ENCODE measurements around the gene LAMC3. TPM values are rescaled to one million over a fixed set of nuclear protein-coding genes. Genes with fewer than 3 reads are reported as not detected.

The LAMC3 gene
- total RNA-seq, 1 donor: not detected

- Histone ChIP-seq H3K9me3 (ENCODE audit: low read depth, low read length) (no peaks in the 10 kb centered on the region), H4K20me1 (ENCODE audit: insufficient read depth, low read length) (no peaks in the 10 kb centered on the region), H2AFZ (ENCODE audit: low read length) (no peak overlapping the region), H3K27me3 (ENCODE audit: insufficient read depth, low read length) (peaks cover 46% of the 10 kb centered on the region), H3K4me2 (ENCODE audit: insufficient read depth, low read length) (no peak overlapping the region), H3K4me3 (ENCODE audit: insufficient read depth, low read length) (no peak overlapping the region), H3K27ac (ENCODE audit: low read depth, low read length) (no peak overlapping the region), H3K79me2 (ENCODE audit: insufficient read depth, low read length) (no peaks in the 10 kb centered on the region), H3K36me3 (ENCODE audit: insufficient read depth, low read length) (no peaks in the 10 kb centered on the region), H3K4me1 (ENCODE audit: insufficient read depth, low read length) (no peaks in the 10 kb centered on the region)
- no peak for TF ChIP-seq CTCF (IDR thresholded peaks at IDR 0.05; ENCODE audit: extremely low read depth, low read depth, low read length)
- DNase-seq (ENCODE audit: insufficient read length, low spot score, missing footprints): peak; percentile 49
Observed at GRCh38 chr9:131006601-131007000, 2.4 kb upstream of the LAMC3 start.

DNA sequence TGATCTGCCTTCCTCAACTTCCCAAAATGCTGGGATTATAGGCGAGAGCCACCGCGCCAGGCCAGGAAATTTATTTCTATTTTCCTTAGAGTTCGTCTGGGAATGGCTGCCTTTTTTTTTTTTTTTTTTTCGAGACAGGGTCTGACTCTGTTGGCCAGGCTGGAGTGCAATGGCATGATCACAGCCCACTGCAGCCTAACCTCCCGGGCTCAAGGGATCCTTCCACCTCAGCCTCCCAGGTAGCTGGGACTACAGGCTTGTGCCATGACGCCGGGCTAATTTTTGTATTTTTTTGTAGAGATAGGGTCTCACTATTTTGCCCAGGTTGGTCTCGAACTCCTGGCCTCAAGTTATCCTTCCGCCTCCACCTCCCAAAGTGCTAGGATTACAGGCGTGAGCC, 888 bp upstream of the LAMC3 start:
- no peaks in the 10 kb centered on the region for H3K4me1 ChIP-seq (ENCODE audit: insufficient read depth, low read length)
- H4K20me1 ChIP-seq (ENCODE audit: insufficient read depth, low read length): no peaks in the 10 kb centered on the region
- H3K27ac ChIP-seq (ENCODE audit: low read depth, low read length): no peak overlapping the region
- no peak overlapping the region for H2AFZ ChIP-seq (ENCODE audit: low read length)
- H3K4me3 ChIP-seq (ENCODE audit: insufficient read depth, low read length): no peak overlapping the region
- TF ChIP-seq CTCF (IDR thresholded peaks at IDR 0.05; ENCODE audit: extremely low read depth, low read depth, low read length): no peak
- no peaks in the 10 kb centered on the region for H3K36me3 ChIP-seq (ENCODE audit: insufficient read depth, low read length)
- H3K4me2 ChIP-seq (ENCODE audit: insufficient read depth, low read length): no peak overlapping the region
- no peaks in the 10 kb centered on the region for H3K9me3 ChIP-seq (ENCODE audit: low read depth, low read length)
- H3K27me3 ChIP-seq (ENCODE audit: insufficient read depth, low read length): peaks cover 46% of the 10 kb centered on the region
- no peaks in the 10 kb centered on the region for H3K79me2 ChIP-seq (ENCODE audit: insufficient read depth, low read length)
- DNase-seq (ENCODE audit: insufficient read length, low spot score, missing footprints): no peak

GRCh38 chr9:131008563-131008908, 438 bp upstream of the LAMC3 start:
- no peaks in the 10 kb centered on the region for H3K9me3 ChIP-seq (ENCODE audit: low read depth, low read length)
- H3K4me3 ChIP-seq (ENCODE audit: insufficient read depth, low read length): peak overlapping the region; percentile 42
- DNase-seq (ENCODE audit: insufficient read length, low spot score, missing footprints): peak; percentile 69
- no peaks in the 10 kb centered on the region for H3K79me2 ChIP-seq (ENCODE audit: insufficient read depth, low read length)
- no peaks in the 10 kb centered on the region for H3K36me3 ChIP-seq (ENCODE audit: insufficient read depth, low read length)
- TF ChIP-seq CTCF (IDR thresholded peaks at IDR 0.05; ENCODE audit: extremely low read depth, low read depth, low read length): no peak
- no peaks in the 10 kb centered on the region for H3K4me1 ChIP-seq (ENCODE audit: insufficient read depth, low read length)
- H3K27ac ChIP-seq (ENCODE audit: low read depth, low read length): no peak overlapping the region
- peak overlapping the region; percentile 48 for H3K4me2 ChIP-seq (ENCODE audit: insufficient read depth, low read length)
- H2AFZ ChIP-seq (ENCODE audit: low read length): peak overlapping the region; percentile 51
- peaks cover 46% of the 10 kb centered on the region for H3K27me3 ChIP-seq (ENCODE audit: insufficient read depth, low read length)
- H4K20me1 ChIP-seq (ENCODE audit: insufficient read depth, low read length): no peaks in the 10 kb centered on the region

DNA sequence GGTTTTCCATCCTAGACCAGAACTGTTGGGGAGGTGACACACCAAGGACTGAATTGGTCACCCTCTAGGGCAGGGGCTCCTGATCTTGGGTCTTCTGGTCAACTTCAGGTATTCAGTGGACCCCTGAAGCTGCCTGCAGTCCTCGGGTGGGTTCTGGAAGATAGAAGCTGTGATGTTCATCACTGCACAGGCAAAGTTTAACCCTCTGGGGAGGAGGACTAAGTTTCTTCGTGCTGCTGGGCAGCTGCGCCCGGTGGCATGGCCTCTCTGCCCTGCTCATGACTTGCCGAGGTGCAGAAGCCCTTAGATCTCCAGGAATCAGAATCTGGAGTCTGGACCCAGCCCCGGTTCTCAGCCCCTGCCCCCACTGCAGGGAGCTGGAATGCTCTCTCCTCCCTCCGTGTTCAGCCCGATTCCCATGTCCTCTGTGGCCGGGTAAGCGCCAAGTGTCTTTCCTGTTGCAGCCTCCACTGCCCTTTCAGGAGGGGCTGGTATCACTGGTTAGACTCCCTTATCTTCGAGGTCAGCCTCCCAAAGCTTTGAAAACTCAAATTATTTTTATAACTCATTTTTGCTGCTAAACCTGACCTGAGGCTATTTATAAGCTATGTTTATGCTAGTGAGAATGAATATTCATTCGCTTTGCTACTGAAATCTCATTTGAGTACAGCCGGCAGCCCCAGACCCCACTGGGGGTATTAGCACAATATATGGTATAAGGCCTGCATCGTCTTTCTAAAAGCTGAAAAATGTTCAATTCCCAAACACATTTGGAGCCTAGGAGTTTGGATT, 1.7 kb downstream of the LAMC3 start:
- H3K27me3 ChIP-seq (ENCODE audit: insufficient read depth, low read length): peaks cover 46% of the 10 kb centered on the region
- no peak for TF ChIP-seq CTCF (IDR thresholded peaks at IDR 0.05; ENCODE audit: extremely low read depth, low read depth, low read length)
- no peaks in the 10 kb centered on the region for H3K4me1 ChIP-seq (ENCODE audit: insufficient read depth, low read length)
- H3K36me3 ChIP-seq (ENCODE audit: insufficient read depth, low read length): no peaks in the 10 kb centered on the region
- no peak overlapping the region for H3K4me2 ChIP-seq (ENCODE audit: insufficient read depth, low read length)
- no peaks in the 10 kb centered on the region for H3K79me2 ChIP-seq (ENCODE audit: insufficient read depth, low read length)
- H2AFZ ChIP-seq (ENCODE audit: low read length): no peak overlapping the region
- H3K9me3 ChIP-seq (ENCODE audit: low read depth, low read length): no peaks in the 10 kb centered on the region
- no peaks in the 10 kb centered on the region for H4K20me1 ChIP-seq (ENCODE audit: insufficient read depth, low read length)
- H3K4me3 ChIP-seq (ENCODE audit: insufficient read depth, low read length): no peak overlapping the region
- DNase-seq (ENCODE audit: insufficient read length, low spot score, missing footprints): peak; percentile 50
- no peak overlapping the region for H3K27ac ChIP-seq (ENCODE audit: low read depth, low read length)
